Body of pancreas (tissue), 4 donors: ENCODE results near the gene GSTK1.

Source experiments
- CTCF ChIP-seq, 7 experiments: fragments of 450-650 bp in 4 of 7; fragments of 200-600 bp in 3 of 7; sonication (generic) in 3 of 7; IDR thresholded peaks; one replicate each; pipeline ENCODE4 v1.5.1; 2016 to 2019; ENCODE audit warnings: antibody characterized with exemption in 7 of 7
- POLR2A ChIP-seq, 3 donors: fragments of 450-650 bp; IDR thresholded peaks; one replicate each; pipeline ENCODE4 v1.6.1; 2016; ENCODE audit warnings: antibody characterized with exemption in 3 of 3, mild to moderate bottlenecking in 2 of 3

- TF ChIP-seq CTCF (IDR thresholded peaks at IDR 0.05), result no peak
- no peak for TF ChIP-seq POLR2A (IDR thresholded peaks at IDR 0.05)
These were observed 6.3 kb upstream of the GSTK1 start for GRCh38 chr7:143256932-143257331.
